ENCODE results near the gene TMPRSS4.
"Not testable (repeated sequence)": the region's sequence is repeated elsewhere in the genome, so short reads cannot be mapped to it uniquely, and the experiment has no call there.

The TMPRSS4 gene

GRCh38 chr11:118056806-118057205, 20.1 kb upstream of the TMPRSS4 start:
- DNase-seq: no peak

DNA sequence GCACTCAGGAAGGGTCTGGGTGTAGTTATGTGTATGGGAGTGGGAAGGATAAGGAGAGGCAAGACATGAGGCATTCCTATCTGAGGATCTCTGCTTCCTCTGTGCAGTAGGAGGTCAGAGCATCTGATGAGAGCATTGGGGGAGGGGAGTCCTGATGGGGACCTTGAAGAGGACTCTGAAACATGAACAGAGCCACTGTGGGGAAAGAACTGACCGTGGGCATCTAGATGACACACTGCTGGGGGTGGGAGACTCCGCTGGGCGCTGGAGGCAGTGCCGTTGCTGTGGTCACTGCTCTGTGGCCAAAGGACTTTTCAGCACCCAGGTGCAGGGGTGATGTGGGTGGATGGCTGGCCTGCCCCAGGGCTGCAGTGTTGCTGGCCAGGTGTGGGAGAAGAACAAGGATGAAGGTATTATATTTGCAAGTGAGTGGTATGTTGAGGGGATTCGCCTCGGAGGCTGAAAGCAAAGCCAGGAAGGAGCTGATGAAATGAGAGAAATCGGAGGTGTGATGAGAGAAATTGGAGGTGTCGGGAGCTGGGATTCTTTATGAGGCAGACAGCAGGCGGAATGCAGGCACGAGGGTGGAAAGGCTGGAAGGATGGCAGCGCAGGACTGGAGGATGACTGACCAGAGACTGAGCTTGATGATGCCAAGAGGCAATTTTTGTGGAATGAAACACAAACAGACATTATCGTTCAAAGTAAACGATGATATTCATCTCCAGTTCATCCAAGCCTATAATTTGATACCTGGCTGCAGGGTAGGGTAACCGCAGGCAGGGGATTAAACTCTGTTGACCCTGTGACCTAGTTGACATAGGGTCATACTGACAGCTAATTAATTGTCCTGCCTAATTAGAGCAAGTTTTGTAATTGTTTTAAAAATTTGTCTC, 19.4 kb upstream of the TMPRSS4 start:
- DNase-seq: no peak

GRCh38 chr11:118058311-118059245, 18.3 kb upstream of the TMPRSS4 start:
- DNase-seq: no peak

DNA sequence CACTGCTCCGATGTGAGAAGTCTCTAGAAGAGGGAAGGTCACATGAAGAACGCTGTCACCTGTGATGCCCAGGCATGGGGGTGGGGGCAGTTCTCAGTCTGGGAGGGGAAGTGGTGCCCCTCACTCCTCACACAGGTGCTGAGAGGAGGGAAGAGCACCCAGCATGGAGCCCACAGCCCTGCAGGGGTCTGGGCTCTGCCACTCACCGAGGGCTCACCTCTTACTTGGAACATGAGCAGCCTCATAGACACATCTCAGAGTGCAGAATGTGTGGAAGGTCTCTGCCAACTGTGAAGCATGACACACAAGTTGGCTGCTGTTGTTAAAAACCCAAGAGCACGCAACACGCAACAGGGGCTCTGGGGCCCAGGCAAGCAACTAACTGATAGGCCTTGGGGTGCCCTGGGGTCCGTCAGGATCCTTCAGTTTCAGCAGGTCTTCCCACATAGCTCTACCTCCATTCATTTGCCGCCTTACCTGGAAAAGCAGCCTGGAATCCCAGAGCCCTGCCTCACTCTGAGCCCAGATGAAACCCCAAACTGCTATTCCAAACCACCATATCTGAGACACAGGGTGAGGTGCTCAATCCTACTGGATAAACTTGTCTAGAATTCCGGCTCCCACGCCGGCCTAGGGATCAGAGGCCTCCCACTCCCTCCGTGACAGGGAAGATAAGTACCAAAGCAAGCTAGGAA, 17.5 kb upstream of the TMPRSS4 start:
- no peak for DNase-seq

- DNase-seq: no peak
Observed at GRCh38 chr11:118060081-118060661, 16.7 kb upstream of the TMPRSS4 start.

GRCh38 chr11:118060869-118061268, 16.0 kb upstream of the TMPRSS4 start:
- DNase-seq: no peak

DNA sequence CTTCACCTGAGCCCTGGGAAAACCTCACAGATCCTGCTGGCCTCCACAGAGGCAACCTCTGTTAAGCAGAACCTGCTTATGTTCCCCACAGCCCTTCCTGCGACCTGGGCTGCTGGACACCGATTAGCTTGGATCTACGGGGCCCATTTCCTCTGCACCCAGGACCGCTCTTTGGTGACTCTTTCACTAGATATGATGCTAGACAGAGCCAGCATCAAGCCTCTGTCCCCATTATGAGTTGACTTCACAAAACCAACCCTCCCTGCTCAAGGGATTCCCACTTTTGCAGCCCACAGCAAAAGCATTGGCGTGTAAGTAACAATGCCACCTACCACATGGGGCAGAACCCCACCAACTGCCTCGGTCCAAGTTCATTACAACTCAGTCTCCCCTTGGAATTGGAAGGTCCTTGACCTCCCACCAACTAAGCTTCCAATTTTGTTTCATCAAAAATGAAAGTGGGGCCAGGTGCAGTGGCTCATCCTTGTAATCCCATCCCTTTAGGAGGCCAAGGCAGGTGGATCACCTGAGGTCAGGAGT, 15.2 kb upstream of the TMPRSS4 start:
- no peak for DNase-seq

- DNase-seq: not testable (repeated sequence)
Observed at GRCh38 chr11:118062181-118062580, 14.7 kb upstream of the TMPRSS4 start.

DNA sequence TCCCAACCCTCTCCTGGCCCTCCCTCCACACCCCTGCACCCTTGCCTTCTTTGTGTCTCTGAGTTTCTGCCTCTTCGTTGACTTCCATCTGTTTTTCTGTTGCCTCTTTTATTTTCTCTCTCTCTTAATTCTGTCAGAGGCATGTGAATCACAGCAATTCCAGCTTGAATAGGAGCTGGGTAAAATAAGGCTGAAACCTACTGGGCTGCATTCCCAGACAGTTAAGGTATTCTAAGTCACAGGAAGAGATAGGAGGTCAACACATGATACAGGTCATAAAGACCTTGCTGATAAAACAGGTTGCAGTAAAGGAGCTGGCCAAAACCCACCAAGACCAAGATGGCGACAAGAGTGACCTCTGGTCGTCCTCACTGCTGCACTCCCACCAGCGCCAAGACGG, 14.2 kb upstream of the TMPRSS4 start:
- not testable (repeated sequence) for DNase-seq

- no peak for DNase-seq
Observed at GRCh38 chr11:118064956-118065355, 11.9 kb upstream of the TMPRSS4 start.

GRCh38 chr11:118065384-118065783, 11.5 kb upstream of the TMPRSS4 start:
- no peak for DNase-seq

- DNase-seq: no peak
Observed at GRCh38 chr11:118067006-118067405, 9.9 kb upstream of the TMPRSS4 start.

DNA sequence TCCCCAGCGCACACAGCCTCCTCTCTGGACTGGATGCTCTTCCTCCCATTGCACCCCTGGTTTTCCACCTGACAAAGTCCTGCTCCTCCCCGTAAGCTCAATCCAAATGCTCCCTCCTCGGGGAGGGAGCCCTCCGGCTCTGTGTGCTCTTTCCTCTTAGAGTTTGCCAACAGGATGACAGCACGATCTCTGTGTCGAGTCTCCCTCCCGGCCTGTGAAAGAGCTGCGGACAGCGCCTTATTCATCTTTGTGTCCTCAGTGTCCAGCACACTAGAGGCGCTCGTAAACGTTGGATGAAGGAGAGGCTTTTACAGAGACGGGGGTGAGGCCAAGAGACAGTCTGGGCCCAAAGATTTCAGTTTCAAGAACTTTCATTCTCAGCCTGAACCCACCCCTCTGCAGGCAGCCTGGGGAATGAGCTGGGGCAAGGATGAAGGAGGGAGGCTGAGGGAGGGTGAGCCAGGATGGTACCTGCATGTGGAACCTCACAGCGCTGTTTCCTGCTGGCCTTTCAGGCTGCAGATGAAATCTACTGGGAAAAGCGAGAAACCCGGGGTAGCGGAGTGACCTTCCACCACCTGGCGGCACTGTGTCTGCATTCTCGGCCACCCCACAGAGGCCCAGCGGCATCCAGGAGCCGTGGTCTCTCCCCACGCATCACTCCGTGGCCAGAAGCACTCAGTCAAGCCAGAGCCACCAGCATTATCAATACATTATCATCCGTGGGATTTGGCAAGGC, 8.5 kb upstream of the TMPRSS4 start:
- DNase-seq: no peak

DNA sequence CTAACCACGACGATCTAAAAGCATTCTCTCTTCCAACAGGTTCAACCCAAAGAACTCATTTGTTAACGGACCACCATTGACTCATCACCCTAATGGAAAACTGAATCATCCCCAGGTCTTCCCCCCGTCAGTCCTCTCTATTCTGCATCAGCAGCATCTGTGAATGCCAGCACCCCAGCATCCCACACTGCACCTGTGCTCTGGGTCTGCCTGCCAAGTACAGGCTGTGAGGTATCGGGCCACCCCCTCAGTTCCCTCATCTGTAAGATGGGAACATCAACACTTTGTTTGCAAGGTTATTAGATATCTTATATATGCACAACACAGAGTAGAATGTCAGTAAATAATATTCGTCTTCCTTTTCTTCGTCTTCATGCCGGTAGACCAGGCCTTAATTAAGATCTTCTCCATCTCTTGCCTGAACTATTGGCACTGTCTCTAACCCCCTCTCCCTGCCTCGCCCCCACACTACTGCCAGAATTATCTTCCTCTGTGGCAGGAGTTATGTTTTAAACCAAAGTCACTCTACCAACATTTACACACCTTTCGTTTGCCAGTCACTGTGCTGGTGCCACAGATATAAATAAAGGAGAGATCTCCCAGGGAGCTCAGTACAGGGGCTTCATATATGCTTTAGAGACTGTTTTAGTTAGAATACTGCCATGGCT, 7.8 kb upstream of the TMPRSS4 start:
- no peak for DNase-seq

GRCh38 chr11:118071416-118072030, 5.4 kb upstream of the TMPRSS4 start:
- DNase-seq: no peak

- DNase-seq: no peak
Observed at GRCh38 chr11:118073554-118073953, 3.3 kb upstream of the TMPRSS4 start.

GRCh38 chr11:118074091-118074685, 2.7 kb upstream of the TMPRSS4 start:
- no peak for DNase-seq

DNA sequence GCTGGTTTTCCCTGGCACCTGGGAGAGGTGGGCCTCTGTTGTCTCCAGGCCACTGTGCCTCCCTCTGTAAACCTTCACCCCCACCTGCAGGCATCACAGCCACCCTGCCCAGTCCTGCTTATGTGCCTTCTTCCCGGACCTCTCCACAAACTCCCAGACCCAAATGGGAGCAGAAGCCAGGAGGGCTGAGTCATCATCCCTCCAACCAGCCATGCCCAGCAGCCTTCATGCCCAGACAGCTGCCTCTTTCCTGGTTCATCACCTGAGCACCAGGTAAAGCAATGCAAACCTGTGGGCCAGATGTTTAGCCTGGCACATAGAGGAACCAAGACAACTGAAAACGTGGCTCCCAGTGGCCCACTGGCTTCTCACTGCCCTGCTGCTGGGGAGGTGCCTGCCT, 2.1 kb upstream of the TMPRSS4 start:
- DNase-seq: no peak

- no peak for DNase-seq
Observed at GRCh38 chr11:118078911-118079411, 2.1 kb downstream of the TMPRSS4 start.

DNA sequence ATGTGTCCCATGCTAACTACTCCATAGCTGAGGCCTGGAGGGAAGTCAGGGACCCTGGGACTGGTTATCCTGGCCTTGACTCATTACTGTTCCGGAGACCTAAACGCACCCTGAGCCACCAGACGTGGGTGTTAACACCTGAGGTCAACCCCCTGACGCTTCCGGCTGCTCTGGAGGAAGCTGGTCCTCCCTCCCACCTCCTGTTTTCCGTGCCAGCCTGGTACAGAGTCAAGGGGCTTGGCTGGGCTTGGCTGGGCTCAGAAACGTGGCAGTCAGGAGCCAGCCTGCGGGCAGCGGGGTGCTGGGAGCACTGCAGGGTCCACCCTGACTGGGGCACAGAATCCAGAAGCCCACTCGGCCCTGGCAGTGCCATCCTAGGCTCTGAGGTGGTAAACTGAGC, 2.6 kb downstream of the TMPRSS4 start:
- DNase-seq: no peak

All from stimulated activated naive CD4-positive, alpha-beta T cell treated with Interleukin-2 at 50 U/mL for 16 hours (primary cell).